Breast epithelium (tissue), 3 donors: ENCODE data around the gene AQR.

Experiments used
- POLR2A ChIP-seq: fragments of 450-650 bp; IDR thresholded peaks from one replicate; pipeline ENCODE4 v1.6.1; 2016; ENCODE audit warnings: antibody characterized with exemption, mild to moderate bottlenecking, moderate library complexity
- TF ChIP-seq, protein P1 (sequence below), 3 donors: fragments of 450-650 bp; IDR thresholded peaks; one replicate each; pipeline ENCODE4 v1.5.1; 2016 to 2017; ENCODE audit warnings: antibody characterized with exemption in 3 of 3, mild to moderate bottlenecking in 3 of 3, moderate library complexity in 3 of 3

DNA sequence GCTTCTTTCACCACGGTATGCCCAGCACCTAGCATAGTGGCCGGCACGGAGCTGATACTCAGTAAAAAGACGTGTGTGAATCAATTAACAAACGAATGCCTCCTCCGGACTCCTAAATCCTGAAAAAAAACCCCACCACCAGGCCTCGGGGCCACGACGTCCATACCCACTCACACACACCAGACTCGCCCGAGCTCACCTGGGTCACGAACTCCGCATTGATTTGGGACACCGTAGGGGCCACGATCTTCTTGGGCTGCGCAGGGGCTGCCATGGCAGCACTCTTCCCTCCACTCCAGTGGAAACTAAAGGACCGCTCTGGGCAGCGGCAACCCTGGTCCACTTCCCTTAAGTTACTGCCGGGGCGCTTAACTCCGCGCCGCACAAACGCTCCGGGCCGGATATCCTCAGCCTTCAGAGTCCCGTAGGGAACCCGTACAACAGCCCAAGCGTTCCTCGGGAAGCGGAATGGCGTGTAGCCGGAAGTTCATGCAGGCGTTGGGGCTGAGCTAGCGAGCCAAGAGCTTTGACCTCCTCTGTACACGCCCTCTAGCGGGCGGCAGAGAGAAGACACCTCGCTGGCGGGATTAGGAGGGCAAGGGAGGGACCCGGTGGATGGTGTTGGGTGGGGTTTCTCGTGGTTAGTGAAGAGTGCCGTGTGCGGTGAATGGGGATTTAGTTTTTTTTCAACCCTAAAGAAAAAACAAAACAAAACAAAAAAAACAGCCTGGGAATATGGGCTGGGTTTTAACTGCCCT lies at the start of gene AQR:
- TF ChIP-seq, protein P1, sequence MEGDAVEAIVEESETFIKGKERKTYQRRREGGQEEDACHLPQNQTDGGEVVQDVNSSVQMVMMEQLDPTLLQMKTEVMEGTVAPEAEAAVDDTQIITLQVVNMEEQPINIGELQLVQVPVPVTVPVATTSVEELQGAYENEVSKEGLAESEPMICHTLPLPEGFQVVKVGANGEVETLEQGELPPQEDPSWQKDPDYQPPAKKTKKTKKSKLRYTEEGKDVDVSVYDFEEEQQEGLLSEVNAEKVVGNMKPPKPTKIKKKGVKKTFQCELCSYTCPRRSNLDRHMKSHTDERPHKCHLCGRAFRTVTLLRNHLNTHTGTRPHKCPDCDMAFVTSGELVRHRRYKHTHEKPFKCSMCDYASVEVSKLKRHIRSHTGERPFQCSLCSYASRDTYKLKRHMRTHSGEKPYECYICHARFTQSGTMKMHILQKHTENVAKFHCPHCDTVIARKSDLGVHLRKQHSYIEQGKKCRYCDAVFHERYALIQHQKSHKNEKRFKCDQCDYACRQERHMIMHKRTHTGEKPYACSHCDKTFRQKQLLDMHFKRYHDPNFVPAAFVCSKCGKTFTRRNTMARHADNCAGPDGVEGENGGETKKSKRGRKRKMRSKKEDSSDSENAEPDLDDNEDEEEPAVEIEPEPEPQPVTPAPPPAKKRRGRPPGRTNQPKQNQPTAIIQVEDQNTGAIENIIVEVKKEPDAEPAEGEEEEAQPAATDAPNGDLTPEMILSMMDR (IDR thresholded peaks at IDR 0.05): peak; percentile 61 to 83 (median 78)
- peak; percentile 43 for TF ChIP-seq POLR2A
